Rectal smooth muscle tissue (tissue), 1 donor: Measurements from ENCODE around the gene FAM78A.
"Not testable (repeated sequence)": the region's sequence is repeated elsewhere in the genome, so short reads cannot be mapped to it uniquely, and the experiment has no call there.

Experiments
- H3K27ac ChIP-seq: one replicate; pipeline ENCODE4 v1.7.0; 2013; ENCODE audit warnings: low read depth, low read length, inconsistent platforms
- H3K27me3 ChIP-seq: one replicate; pipeline ENCODE4 v1.7.0; 2013; ENCODE audit warnings: low read length; ENCODE audit not compliant: control insufficient read depth, insufficient read depth
- H3K36me3 ChIP-seq: one replicate; pipeline ENCODE4 v1.7.0; 2013; ENCODE audit warnings: low read length; ENCODE audit not compliant: control insufficient read depth, insufficient read depth
- H3K4me1 ChIP-seq: one replicate; pipeline ENCODE4 v1.7.0; 2013; ENCODE audit warnings: low read length; ENCODE audit not compliant: control insufficient read depth, insufficient read depth
- H3K4me3 ChIP-seq: one replicate; pipeline ENCODE4 v1.7.0; 2013; ENCODE audit warnings: low read length
- H3K9ac ChIP-seq: one replicate; pipeline ENCODE4 v1.7.0; 2013; ENCODE audit warnings: low read length

The FAM78A gene

GRCh38 chr9:131263033-131263343 is 13.3 kb downstream of the FAM78A start:
- not testable (repeated sequence) for H3K4me1 ChIP-seq, H3K36me3 ChIP-seq, H3K4me3 ChIP-seq, H3K27me3 ChIP-seq, H3K27ac ChIP-seq, H3K9ac ChIP-seq

GRCh38 chr9:131262327-131263032 is 13.8 kb downstream of the FAM78A start:
- H3K27me3 ChIP-seq = no peaks in the 10 kb centered on the region
- no peak overlapping the region for H3K4me3 ChIP-seq
- H3K9ac ChIP-seq = no peak overlapping the region
- H3K27ac ChIP-seq = no peak overlapping the region
- H3K36me3 ChIP-seq = no peaks in the 10 kb centered on the region
- no peaks in the 10 kb centered on the region for H3K4me1 ChIP-seq

- Histone ChIP-seq H3K36me3 (no peaks in the 10 kb centered on the region), H3K9ac (no peak overlapping the region), H3K27me3 (no peaks in the 10 kb centered on the region), H3K27ac (no peak overlapping the region), H3K4me3 (no peak overlapping the region), H3K4me1 (no peaks in the 10 kb centered on the region)
Measured at GRCh38 chr9:131260751-131261452, 15.4 kb downstream of the FAM78A start.

- Histone ChIP-seq H3K4me3 (no peak overlapping the region), H3K36me3 (no peaks in the 10 kb centered on the region), H3K27me3 (no peaks in the 10 kb centered on the region), H3K4me1 (no peaks in the 10 kb centered on the region), H3K9ac (no peak overlapping the region), H3K27ac (no peak overlapping the region)
Measured at GRCh38 chr9:131259916-131260597, 16.3 kb downstream of the FAM78A start.

GRCh38 chr9:131259432-131259898 is 16.8 kb downstream of the FAM78A start:
- H3K4me1 ChIP-seq = no peaks in the 10 kb centered on the region
- H3K4me3 ChIP-seq = no peak overlapping the region
- H3K9ac ChIP-seq = no peak overlapping the region
- H3K36me3 ChIP-seq = no peaks in the 10 kb centered on the region
- no peak overlapping the region for H3K27ac ChIP-seq
- H3K27me3 ChIP-seq = no peaks in the 10 kb centered on the region

- H3K4me3 ChIP-seq = no peak overlapping the region
- H3K27ac ChIP-seq = no peak overlapping the region
- no peaks in the 10 kb centered on the region for H3K36me3 ChIP-seq
- H3K4me1 ChIP-seq = no peaks in the 10 kb centered on the region
- no peaks in the 10 kb centered on the region for H3K27me3 ChIP-seq
- no peak overlapping the region for H3K9ac ChIP-seq
Measured at GRCh38 chr9:131258698-131259431, 17.4 kb downstream of the FAM78A start.

- H3K4me1 ChIP-seq = no peaks in the 10 kb centered on the region
- no peak overlapping the region for H3K4me3 ChIP-seq
- no peak overlapping the region for H3K27ac ChIP-seq
- H3K36me3 ChIP-seq = no peaks in the 10 kb centered on the region
- no peak overlapping the region for H3K9ac ChIP-seq
- H3K27me3 ChIP-seq = no peaks in the 10 kb centered on the region
Measured at GRCh38 chr9:131258186-131258585, 18.1 kb downstream of the FAM78A start.

- Histone ChIP-seq H3K36me3 (no peaks in the 10 kb centered on the region), H3K27ac (no peak overlapping the region), H3K4me1 (no peaks in the 10 kb centered on the region), H3K9ac (no peak overlapping the region), H3K4me3 (no peak overlapping the region), H3K27me3 (no peaks in the 10 kb centered on the region)
Measured at GRCh38 chr9:131257266-131258025, 18.9 kb downstream of the FAM78A start.

GRCh38 chr9:131255676-131256197 is 20.6 kb downstream of the FAM78A start:
- no peak overlapping the region for H3K9ac ChIP-seq
- no peaks in the 10 kb centered on the region for H3K27me3 ChIP-seq
- H3K27ac ChIP-seq = no peak overlapping the region
- no peaks in the 10 kb centered on the region for H3K4me1 ChIP-seq
- H3K4me3 ChIP-seq = peak overlapping the region; percentile 60
- no peaks in the 10 kb centered on the region for H3K36me3 ChIP-seq

GRCh38 chr9:131254626-131255025 is 21.7 kb downstream of the FAM78A start:
- Histone ChIP-seq H3K36me3 (no peaks in the 10 kb centered on the region), H3K9ac (no peak overlapping the region), H3K27ac (no peak overlapping the region), H3K4me3 (no peak overlapping the region), H3K4me1 (no peaks in the 10 kb centered on the region), H3K27me3 (no peaks in the 10 kb centered on the region)

GRCh38 chr9:131253891-131254491 is 22.3 kb downstream of the FAM78A start:
- H3K4me1 ChIP-seq = no peaks in the 10 kb centered on the region
- no peak overlapping the region for H3K9ac ChIP-seq
- H3K27ac ChIP-seq = no peak overlapping the region
- H3K36me3 ChIP-seq = no peaks in the 10 kb centered on the region
- H3K4me3 ChIP-seq = no peak overlapping the region
- H3K27me3 ChIP-seq = no peaks in the 10 kb centered on the region
